HG03095 (cell line): ENCODE measurements around the gene WDFY4.

Source experiments
- ATAC-seq: cut with Tn5 transposase; IDR thresholded peaks from one replicate; pipeline ENCODE4 v1.9.1; 2021; ENCODE audit warnings: moderate library complexity; ENCODE audit not compliant: unreplicated experiment

WDFY4 gene

GRCh38 chr10:48807791-48808470 is 123.3 kb downstream of the WDFY4 start:
- no peak for ATAC-seq

- no peak for ATAC-seq
Observed at GRCh38 chr10:48809261-48809660, 124.6 kb downstream of the WDFY4 start.

GRCh38 chr10:48811461-48811860 is 126.8 kb downstream of the WDFY4 start:
- ATAC-seq: no peak

- ATAC-seq: no peak
Observed at GRCh38 chr10:48811917-48812316, 127.2 kb downstream of the WDFY4 start.

GRCh38 chr10:48813291-48813690 is 128.6 kb downstream of the WDFY4 start:
- no peak for ATAC-seq

- ATAC-seq: no peak
Observed at GRCh38 chr10:48813825-48814224, 129.2 kb downstream of the WDFY4 start.

- no peak for ATAC-seq
Observed at GRCh38 chr10:48814933-48815332, 130.3 kb downstream of the WDFY4 start.

- ATAC-seq: no peak
Observed at GRCh38 chr10:48817141-48817540, 132.5 kb downstream of the WDFY4 start.

- ATAC-seq: no peak
Observed at GRCh38 chr10:48818081-48818480, 133.4 kb downstream of the WDFY4 start.

- ATAC-seq: no peak
Observed at GRCh38 chr10:48818861-48819520, 134.3 kb downstream of the WDFY4 start.

- no peak for ATAC-seq
Observed at GRCh38 chr10:48819783-48820182, 135.1 kb downstream of the WDFY4 start.

GRCh38 chr10:48820231-48820630 is 135.6 kb downstream of the WDFY4 start:
- no peak for ATAC-seq

GRCh38 chr10:48820699-48821098 is 136.0 kb downstream of the WDFY4 start:
- ATAC-seq: no peak

GRCh38 chr10:48821111-48821510 is 136.4 kb downstream of the WDFY4 start:
- ATAC-seq: no peak

- no peak for ATAC-seq
Observed at GRCh38 chr10:48821692-48822091, 137.0 kb downstream of the WDFY4 start.

- no peak for ATAC-seq
Observed at GRCh38 chr10:48833674-48834073, 149.0 kb downstream of the WDFY4 start.

- ATAC-seq: no peak
Observed at GRCh38 chr10:48834189-48834965, 149.7 kb downstream of the WDFY4 start.

- no peak for ATAC-seq
Observed at GRCh38 chr10:48835781-48836180, 151.1 kb downstream of the WDFY4 start.

GRCh38 chr10:48836605-48837004 is 151.9 kb downstream of the WDFY4 start:
- no peak for ATAC-seq

- ATAC-seq: no peak
Observed at GRCh38 chr10:48838834-48839233, 154.2 kb downstream of the WDFY4 start.

GRCh38 chr10:48839809-48840679 is 155.4 kb downstream of the WDFY4 start:
- no peak for ATAC-seq
